ENCODE measurements around the gene DGKA. TPM values are rescaled to one million over a fixed set of nuclear protein-coding genes. Genes with fewer than 3 reads are reported as not detected.

The DGKA gene
- 70.1 TPM for total RNA-seq (ENCODE audit: unreplicated experiment)
- long read RNA-seq, transcript DGKA-201 (24 exons, 2,909 nt): major isoform, 11 of 14 reads
- long read RNA-seq, partial matches to known transcripts: 1 of 14 reads
- long read RNA-seq, other reads (novel, unspliced or antisense): 2 of 14 reads

- H3K4me3 Mint-ChIP-seq (ENCODE audit: unreplicated experiment): peak within 1 kb of the TSS; percentile 93
- peaks cover 21% of the 10 kb centered on the region for H3K27me3 Mint-ChIP-seq (ENCODE audit: unreplicated experiment)
- DNase-seq (ENCODE audit: low spot score): peak; percentile 32
- H3K9me3 Mint-ChIP-seq (ENCODE audit: unreplicated experiment): no peaks in the 10 kb centered on the region
- peak within 1 kb of the TSS; percentile 77 for H3K27ac Mint-ChIP-seq (ENCODE audit: unreplicated experiment)
- H3K4me1 Mint-ChIP-seq (ENCODE audit: unreplicated experiment): peaks cover 44% of the 10 kb centered on the region
- TF ChIP-seq CTCF (IDR thresholded peaks at IDR 0.05; ENCODE audit: unreplicated experiment): peak; percentile 37
- peaks cover 7% of the 10 kb centered on the region for H3K36me3 Mint-ChIP-seq (ENCODE audit: low read depth, unreplicated experiment)
These were observed at the start of gene DGKA for GRCh38 chr12:55930771-55931316. TSS of gene DGKA (plus strand) at chr12:55931162. CDS start at chr12:55936504, 5,342 bp downstream.

GRCh38 chr12:55885113-55885512 lies 45.8 kb upstream of the DGKA start:
- Mint-ChIP-seq H3K36me3 (ENCODE audit: low read depth, unreplicated experiment) (peaks cover 4% of the 10 kb centered on the region), H3K27ac (ENCODE audit: unreplicated experiment) (no peak overlapping the region), H3K4me3 (ENCODE audit: unreplicated experiment) (no peak overlapping the region), H3K27me3 (ENCODE audit: unreplicated experiment) (peaks cover 1% of the 10 kb centered on the region), H3K9me3 (ENCODE audit: unreplicated experiment) (no peaks in the 10 kb centered on the region), H3K4me1 (ENCODE audit: unreplicated experiment) (peaks cover 2% of the 10 kb centered on the region)
- DNase-seq (ENCODE audit: low spot score): no peak
- TF ChIP-seq CTCF (IDR thresholded peaks at IDR 0.05; ENCODE audit: unreplicated experiment): no peak

GRCh38 chr12:55891310-55891709 lies 39.7 kb upstream of the DGKA start:
- Mint-ChIP-seq H3K27ac (ENCODE audit: unreplicated experiment) (no peak overlapping the region), H3K36me3 (ENCODE audit: low read depth, unreplicated experiment) (peaks cover 7% of the 10 kb centered on the region), H3K27me3 (ENCODE audit: unreplicated experiment) (peaks cover 2% of the 10 kb centered on the region), H3K4me1 (ENCODE audit: unreplicated experiment) (no peaks in the 10 kb centered on the region), H3K9me3 (ENCODE audit: unreplicated experiment) (no peaks in the 10 kb centered on the region), H3K4me3 (ENCODE audit: unreplicated experiment) (no peak overlapping the region)
- DNase-seq (ENCODE audit: low spot score): no peak
- no peak for TF ChIP-seq CTCF (IDR thresholded peaks at IDR 0.05; ENCODE audit: unreplicated experiment)

DNA sequence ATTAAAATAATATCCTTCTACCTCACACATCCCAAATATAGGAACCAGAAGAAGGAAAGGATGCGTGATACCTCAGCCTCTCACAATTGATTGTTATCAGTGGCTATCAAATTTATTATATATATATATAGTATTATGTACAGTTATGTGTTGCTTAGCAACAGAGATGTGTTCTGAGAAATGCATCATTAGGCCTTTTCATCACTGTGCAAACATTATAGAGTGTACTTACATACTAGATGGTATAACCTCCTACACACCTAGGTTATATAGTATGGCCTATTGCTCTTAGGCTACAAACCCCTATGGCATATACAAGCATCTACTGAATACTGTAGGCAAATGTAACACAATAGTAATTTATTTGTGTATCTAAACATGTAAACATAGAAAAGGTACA lies 37.2 kb upstream of the DGKA start:
- H3K27me3 Mint-ChIP-seq (ENCODE audit: unreplicated experiment): peaks cover 2% of the 10 kb centered on the region
- no peak for DNase-seq (ENCODE audit: low spot score)
- no peaks in the 10 kb centered on the region for H3K9me3 Mint-ChIP-seq (ENCODE audit: unreplicated experiment)
- no peak overlapping the region for H3K4me3 Mint-ChIP-seq (ENCODE audit: unreplicated experiment)
- TF ChIP-seq CTCF (IDR thresholded peaks at IDR 0.05; ENCODE audit: unreplicated experiment): no peak
- H3K27ac Mint-ChIP-seq (ENCODE audit: unreplicated experiment): no peak overlapping the region
- H3K4me1 Mint-ChIP-seq (ENCODE audit: unreplicated experiment): no peaks in the 10 kb centered on the region
- peaks cover 7% of the 10 kb centered on the region for H3K36me3 Mint-ChIP-seq (ENCODE audit: low read depth, unreplicated experiment)

DNA sequence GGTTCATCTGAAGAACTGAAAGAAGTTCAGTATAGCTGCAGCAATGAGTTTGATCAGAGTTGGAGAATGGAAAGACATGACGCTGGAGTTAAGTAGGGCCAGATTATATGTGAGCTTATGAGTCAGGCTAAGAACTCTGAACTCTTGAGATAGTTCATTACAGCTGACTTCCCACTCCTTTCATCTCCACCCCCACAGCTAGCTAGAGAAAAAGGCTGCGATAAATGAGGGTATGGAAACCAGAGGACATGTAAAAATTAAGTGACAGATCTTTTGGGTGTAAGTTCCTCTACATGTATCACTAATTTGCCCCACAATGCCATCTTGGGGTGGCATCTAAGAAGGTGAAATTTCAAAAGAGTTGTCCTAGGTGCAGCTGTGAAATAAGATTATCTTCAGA lies 31.9 kb upstream of the DGKA start:
- H3K36me3 Mint-ChIP-seq (ENCODE audit: low read depth, unreplicated experiment): peaks cover 29% of the 10 kb centered on the region
- no peaks in the 10 kb centered on the region for H3K9me3 Mint-ChIP-seq (ENCODE audit: unreplicated experiment)
- no peak overlapping the region for H3K4me3 Mint-ChIP-seq (ENCODE audit: unreplicated experiment)
- DNase-seq (ENCODE audit: low spot score): no peak
- H3K4me1 Mint-ChIP-seq (ENCODE audit: unreplicated experiment): no peaks in the 10 kb centered on the region
- H3K27me3 Mint-ChIP-seq (ENCODE audit: unreplicated experiment): no peaks in the 10 kb centered on the region
- no peak for TF ChIP-seq CTCF (IDR thresholded peaks at IDR 0.05; ENCODE audit: unreplicated experiment)
- H3K27ac Mint-ChIP-seq (ENCODE audit: unreplicated experiment): no peak overlapping the region
